B cell (primary cell): ENCODE measurements around the gene SCFD2. TPM values are rescaled to one million over a fixed set of nuclear protein-coding genes. Genes with fewer than 3 reads are reported as not detected.
"Not testable (repeated sequence)": the region's sequence is repeated elsewhere in the genome, so short reads cannot be mapped to it uniquely, and the experiment has no call there.

ENCODE experiments used
- ATAC-seq: fragments of 200-7000 bp; cut with Tn5 transposase; one replicate; pipeline ENCODE4 v1.10.0; 2021; ENCODE audit warnings: low read depth, mild to moderate bottlenecking, moderate number of reproducible peaks, moderate library complexity
- CTCF ChIA-PET: fragments of 350-600 bp; sonication (Branson Sonifier 250); formaldehyde crosslinking; loops from one replicate; lab custom pipeline; 2021; ENCODE audit warnings: antibody characterized with exemption, inconsistent platforms; lab: Charles Lee
- POLR2A ChIA-PET: fragments of 350-600 bp; sonication (Branson Sonifier 250); formaldehyde crosslinking; loops from one replicate; lab custom pipeline; 2021; ENCODE audit warnings: antibody characterized with exemption; lab: Charles Lee
- DNase-seq: peaks from one replicate; pipeline ENCODE4 v3.0.0; 2013
- H2AFZ ChIP-seq: 2 replicates; pipeline ENCODE4 v1.6.1; 2012; ENCODE audit warnings: mild to moderate bottlenecking, low read depth, low read length; ENCODE audit not compliant: insufficient read depth, poor library complexity, severe bottlenecking
- H3K27ac ChIP-seq, 2 donors: 1 replicate in 1 of 2; 2 replicates in 1 of 2; pipeline ENCODE4 v1.5.1; 2012 to 2013; ENCODE audit warnings: low read length in 2 of 2, mild to moderate bottlenecking in 2 of 2, moderate library complexity in 1 of 2
- H3K27me3 ChIP-seq, 4 experiments: fragments of 200-600 bp in 1 of 4; sonication (generic) in 1 of 4; replicated peaks in 1 of 4; 1 replicate in 2 of 4; 2 replicates in 2 of 4; pipeline versions ENCODE4 v1.6.1 to v1.7.0; 2013 to 2016; ENCODE audit warnings: low read length in 3 of 4, mild to moderate bottlenecking in 2 of 4, mixed read lengths in 1 of 4, moderate library complexity in 1 of 4; ENCODE audit not compliant: insufficient read depth in 4 of 4, control insufficient read depth in 3 of 4; ENCODE audit errors: control extremely low read depth in 1 of 4
- H3K36me3 ChIP-seq, 2 experiments: replicated peaks in 1 of 2; 1 replicate in 1 of 2; 2 replicates in 1 of 2; pipeline versions ENCODE4 v1.6.1 to v1.7.1; 2013; ENCODE audit warnings: low read length in 1 of 2; ENCODE audit not compliant: insufficient read depth in 2 of 2, control insufficient read depth in 1 of 2; ENCODE audit errors: control extremely low read depth in 1 of 2, extremely low read depth in 1 of 2
- H3K4me1 ChIP-seq, 2 donors: fragments of 200-600 bp in 1 of 2; sonication (generic) in 1 of 2; 1 replicate in 1 of 2; 2 replicates in 1 of 2; pipeline versions ENCODE4 v1.5.1 to v1.6.1; 2013 to 2017; ENCODE audit warnings: low read length in 2 of 2; ENCODE audit not compliant: control insufficient read depth in 2 of 2, insufficient read depth in 2 of 2
- H3K4me2 ChIP-seq: replicated peaks from 2 replicates; pipeline ENCODE3; 2012; ENCODE audit warnings: mild to moderate bottlenecking, low read depth, low read length; ENCODE audit not compliant: poor library complexity, severe bottlenecking
- H3K4me3 ChIP-seq, 5 experiments: fragments of 200-600 bp in 1 of 5; sonication (generic) in 1 of 5; 1 replicate in 3 of 5; 2 replicates in 2 of 5; pipeline versions ENCODE4 v1.5.1 to v1.7.0; 2011 to 2016; ENCODE audit warnings: low read length in 4 of 5, mild to moderate bottlenecking in 4 of 5, low read depth in 2 of 5, control low read depth in 1 of 5, moderate library complexity in 1 of 5; ENCODE audit not compliant: insufficient read depth in 1 of 5; ENCODE audit errors: control extremely low read depth in 1 of 5, extremely low read depth in 1 of 5
- H3K79me2 ChIP-seq: fragments of 200-600 bp; sonication (generic); one replicate; pipeline ENCODE4 v1.6.0; 2016; ENCODE audit warnings: low read length; ENCODE audit not compliant: control insufficient read depth, insufficient read depth
- H3K9ac ChIP-seq: fragments of 200-600 bp; sonication (generic); 2 replicates; pipeline ENCODE4 v1.6.1; 2017; ENCODE audit warnings: mild to moderate bottlenecking, low read length, moderate library complexity
- H3K9me3 ChIP-seq, 3 donors: one replicate each; pipeline versions ENCODE4 v1.6.1 to v1.7.1; 2013; ENCODE audit warnings: low read length in 2 of 3; ENCODE audit not compliant: control insufficient read depth in 2 of 3, insufficient read depth in 1 of 3; ENCODE audit errors: control extremely low read depth in 1 of 3
- H4K20me1 ChIP-seq: 2 replicates; pipeline ENCODE4 v1.6.0; 2012; ENCODE audit warnings: mild to moderate bottlenecking, low read length; ENCODE audit not compliant: insufficient read depth, control insufficient read depth, poor library complexity, severe bottlenecking
- H3K27ac Mint-ChIP-seq: one replicate; pipeline ENCODE4 v1.8.0; 2021; ENCODE audit warnings: mixed read lengths
- H3K27me3 Mint-ChIP-seq: one replicate; pipeline ENCODE4 v1.8.0; 2021; ENCODE audit warnings: mixed read lengths
- H3K4me1 Mint-ChIP-seq: one replicate; pipeline ENCODE4 v1.8.0; 2021; ENCODE audit warnings: mixed read lengths
- H3K4me3 Mint-ChIP-seq: one replicate; pipeline ENCODE4 v1.8.0; 2021; ENCODE audit warnings: mixed read lengths
- H3K9me3 Mint-ChIP-seq: one replicate; pipeline ENCODE4 v1.8.0; 2022; ENCODE audit warnings: mixed read lengths; ENCODE audit not compliant: insufficient read depth
- EZH2 ChIP-seq: IDR thresholded peaks from 2 replicates; pipeline ENCODE4 v1.6.1; 2012; ENCODE audit warnings: borderline replicate concordance, low read depth, mild to moderate bottlenecking, moderate library complexity, low read length; ENCODE audit not compliant: insufficient read depth, poor library complexity, severe bottlenecking
- WGBS: methylation state at CpG from one replicate; pipeline ENCODE4 v1.1.5; 2013; ENCODE audit warnings: missing lambda C conversion rate; ENCODE audit not compliant: insufficient coverage; 5-methylcytosine and 5-hydroxymethylcytosine counted together
- intact Hi-C: fragments of 100-400 bp; cut with micrococcal nuclease; formaldehyde crosslinking; loops from one replicate; pipeline ENCODE4 v1.10.0; 2022
- polyA plus RNA-seq: library from polyadenylated mRNA; depleted of rRNA; stranded (reverse); fragments of >200 nt; gene quantifications from 2 replicates; pipeline ENCODE4 v1.2.3, GENCODE V29; 2012
- total RNA-seq, 2 donors: library from RNA; stranded (reverse); fragments of 120-200 nt in 1 of 2; gene quantifications; 1 replicate in 1 of 2; 2 replicates in 1 of 2; pipeline versions ENCODE4 v1.2.3 to v1.2.4, GENCODE V29; 2013 to 2022
- TF ChIP-seq, protein P1 (sequence below): fragments of 200-600 bp; IDR thresholded peaks from one replicate; pipeline ENCODE4 v1.8.0; 2022; ENCODE audit warnings: antibody characterized with exemption, mild to moderate bottlenecking

Gene SCFD2
- total and polyA plus RNA-seq, 2 donors (not counting 1 experiment from before 2014, with no cell fraction given) = 12.8 to 20.4 TPM

DNA sequence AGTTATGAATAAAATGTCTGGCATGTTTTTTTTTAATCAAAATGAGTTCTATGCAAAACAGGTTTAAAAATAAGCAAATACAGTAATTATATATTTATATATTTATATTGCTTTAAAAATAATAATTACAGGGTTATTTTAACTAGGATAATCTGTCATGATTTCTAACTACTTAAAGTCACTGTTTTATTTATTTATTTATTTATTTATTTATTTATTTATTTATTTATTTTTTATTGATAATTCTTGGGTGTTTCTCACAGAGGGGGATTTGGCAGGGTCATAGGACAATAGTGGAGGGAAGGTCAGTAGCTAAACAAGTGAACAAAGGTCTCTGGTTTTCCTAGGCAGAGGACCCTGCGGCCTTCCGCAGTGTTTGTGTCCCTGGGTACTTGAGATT is 129.2 kb downstream of the SCFD2 start:
- peaks cover 17 to 24% of the 10 kb centered on the region in 2 donors for H3K4me1 ChIP-seq
- DNase-seq, H3K27me3 Mint-ChIP-seq, H3K4me3 Mint-ChIP-seq, H3K9ac ChIP-seq, intact Hi-C loops, H4K20me1 ChIP-seq, H3K4me3 ChIP-seq, POLR2A ChIA-PET, H3K9me3 Mint-ChIP-seq, H3K27ac Mint-ChIP-seq, H3K4me2 ChIP-seq, H3K9me3 ChIP-seq, CTCF ChIA-PET, H3K27ac ChIP-seq, H3K79me2 ChIP-seq, H3K27me3 ChIP-seq, H3K36me3 ChIP-seq, H2AFZ ChIP-seq, ATAC-seq: not testable (repeated sequence)
- peaks cover 32% of the 10 kb centered on the region for H3K4me1 Mint-ChIP-seq
- WGBS = no CpG with 5 or more reads among the region's 2 CpGs

DNA sequence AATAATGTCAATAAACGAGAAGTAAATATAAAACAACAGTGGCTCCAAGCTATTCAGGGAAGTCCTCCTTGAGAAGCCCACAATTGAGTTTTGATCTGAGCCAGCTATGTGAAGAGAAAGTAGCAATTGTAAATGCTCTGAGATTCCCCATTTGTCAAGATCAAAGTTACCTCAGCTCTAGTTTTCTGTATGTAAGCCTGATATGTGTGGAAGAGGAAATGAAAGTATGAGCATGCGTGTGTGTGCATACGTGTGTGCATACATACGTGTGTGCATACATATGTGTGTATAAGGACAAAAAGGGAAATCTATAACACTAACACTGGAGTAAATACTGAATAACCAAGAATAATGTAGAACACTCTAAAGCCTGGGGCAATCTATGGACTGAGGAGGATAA is 130.3 kb downstream of the SCFD2 start:
- Mint-ChIP-seq H3K9me3 (no peaks in the 10 kb centered on the region), H3K4me3 (no peak overlapping the region), H3K27me3 (no peaks in the 10 kb centered on the region), H3K27ac (peak overlapping the region; percentile 23), H3K4me1 (peaks cover 32% of the 10 kb centered on the region)
- H3K9me3 ChIP-seq = no peaks in the 10 kb centered on the region
- ChIA-PET CTCF (no interaction called here), POLR2A (no interaction called here)
- TF ChIP-seq EZH2 = no peak
- TF ChIP-seq, protein P1, sequence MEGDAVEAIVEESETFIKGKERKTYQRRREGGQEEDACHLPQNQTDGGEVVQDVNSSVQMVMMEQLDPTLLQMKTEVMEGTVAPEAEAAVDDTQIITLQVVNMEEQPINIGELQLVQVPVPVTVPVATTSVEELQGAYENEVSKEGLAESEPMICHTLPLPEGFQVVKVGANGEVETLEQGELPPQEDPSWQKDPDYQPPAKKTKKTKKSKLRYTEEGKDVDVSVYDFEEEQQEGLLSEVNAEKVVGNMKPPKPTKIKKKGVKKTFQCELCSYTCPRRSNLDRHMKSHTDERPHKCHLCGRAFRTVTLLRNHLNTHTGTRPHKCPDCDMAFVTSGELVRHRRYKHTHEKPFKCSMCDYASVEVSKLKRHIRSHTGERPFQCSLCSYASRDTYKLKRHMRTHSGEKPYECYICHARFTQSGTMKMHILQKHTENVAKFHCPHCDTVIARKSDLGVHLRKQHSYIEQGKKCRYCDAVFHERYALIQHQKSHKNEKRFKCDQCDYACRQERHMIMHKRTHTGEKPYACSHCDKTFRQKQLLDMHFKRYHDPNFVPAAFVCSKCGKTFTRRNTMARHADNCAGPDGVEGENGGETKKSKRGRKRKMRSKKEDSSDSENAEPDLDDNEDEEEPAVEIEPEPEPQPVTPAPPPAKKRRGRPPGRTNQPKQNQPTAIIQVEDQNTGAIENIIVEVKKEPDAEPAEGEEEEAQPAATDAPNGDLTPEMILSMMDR = no peak
- no peak overlapping the region for H3K4me3 ChIP-seq
- ATAC-seq (no peak), DNase-seq (peak; percentile 12)
- H4K20me1 ChIP-seq = no peaks in the 10 kb centered on the region
- H3K9ac ChIP-seq = no peak overlapping the region
- H3K27ac ChIP-seq = peak overlapping the region in 1 of 2 donors; percentile 17
- no peaks in the 10 kb centered on the region for H3K79me2 ChIP-seq
- H3K27me3 ChIP-seq = no peaks in the 10 kb centered on the region
- no peak overlapping the region for H2AFZ ChIP-seq
- peaks cover 17 to 24% of the 10 kb centered on the region in 2 donors for H3K4me1 ChIP-seq
- no peak overlapping the region for H3K4me2 ChIP-seq
- 100% methylated on average over 1 of the region's 4 CpGs for WGBS
- intact Hi-C loops = no loop called here
- no peaks in the 10 kb centered on the region for H3K36me3 ChIP-seq
